Muscle layer of colon (tissue), 2 donors: ENCODE measurements around the gene MRPL42.

ENCODE experiments used
- H3K27ac ChIP-seq: one replicate; pipeline ENCODE4 v1.7.0; 2013; ENCODE audit warnings: low read depth, mild to moderate bottlenecking, low read length, moderate library complexity
- H3K27me3 ChIP-seq, 2 donors: one replicate each; pipeline ENCODE4 v1.7.0; 2013; ENCODE audit warnings: low read length in 2 of 2, mild to moderate bottlenecking in 2 of 2; ENCODE audit not compliant: insufficient read depth in 2 of 2, control insufficient read depth in 1 of 2
- H3K36me3 ChIP-seq: one replicate; pipeline ENCODE4 v1.7.0; 2013; ENCODE audit warnings: mild to moderate bottlenecking, low read length; ENCODE audit not compliant: insufficient read depth
- H3K4me1 ChIP-seq: one replicate; pipeline ENCODE4 v1.7.0; 2013; ENCODE audit warnings: mild to moderate bottlenecking, low read length; ENCODE audit not compliant: insufficient read depth
- H3K4me3 ChIP-seq, 2 donors: one replicate each; pipeline ENCODE4 v1.7.0; 2013; ENCODE audit warnings: low read length in 2 of 2, low read depth in 1 of 2, mild to moderate bottlenecking in 1 of 2, moderate library complexity in 1 of 2
- H3K9ac ChIP-seq: one replicate; pipeline ENCODE4 v1.7.0; 2013; ENCODE audit warnings: low read length
- H3K9me3 ChIP-seq: one replicate; pipeline ENCODE4 v1.7.0; 2013; ENCODE audit warnings: mild to moderate bottlenecking, low read length
- donor health status: abdominal sarcoma.
- donor health status: Adenocarcinoma of cecum.

Gene MRPL42

GRCh38 chr12:93449277-93449676, 18.0 kb upstream of the MRPL42 start:
- no peak overlapping the region for H3K4me3 ChIP-seq
- no peaks in the 10 kb centered on the region for H3K27me3 ChIP-seq
- no peaks in the 10 kb centered on the region for H3K4me1 ChIP-seq
- no peak overlapping the region for H3K9ac ChIP-seq
- H3K27ac ChIP-seq = no peak overlapping the region
- no peaks in the 10 kb centered on the region for H3K9me3 ChIP-seq
- no peaks in the 10 kb centered on the region for H3K36me3 ChIP-seq

- Histone ChIP-seq H3K4me3 (no peak overlapping the region), H3K27ac (no peak overlapping the region), H3K9ac (no peak overlapping the region)
These were observed 15.7 kb upstream of the MRPL42 start for GRCh38 chr12:93451423-93452158.

GRCh38 chr12:93453633-93454032, 13.7 kb upstream of the MRPL42 start:
- Histone ChIP-seq H3K27me3 (no peaks in the 10 kb centered on the region), H3K27ac (no peak overlapping the region), H3K9me3 (no peaks in the 10 kb centered on the region), H3K9ac (no peak overlapping the region), H3K36me3 (no peaks in the 10 kb centered on the region), H3K4me1 (no peaks in the 10 kb centered on the region), H3K4me3 (no peak overlapping the region)

More at GRCh38 chr12:93451423-93452158, 15.7 kb upstream of the MRPL42 start:
- no peaks in the 10 kb centered on the region for H3K36me3 ChIP-seq
- no peaks in the 10 kb centered on the region for H3K4me1 ChIP-seq
- no peaks in the 10 kb centered on the region for H3K9me3 ChIP-seq
- H3K27me3 ChIP-seq = no peaks in the 10 kb centered on the region

- Histone ChIP-seq H3K4me3 (no peak overlapping the region), H3K9ac (no peak overlapping the region), H3K9me3 (no peaks in the 10 kb centered on the region), H3K36me3 (no peaks in the 10 kb centered on the region), H3K4me1 (no peaks in the 10 kb centered on the region), H3K27ac (no peak overlapping the region), H3K27me3 (no peaks in the 10 kb centered on the region)
These were observed 11.2 kb upstream of the MRPL42 start for GRCh38 chr12:93456077-93456476.

GRCh38 chr12:93459097-93459496, 8.2 kb upstream of the MRPL42 start:
- Histone ChIP-seq H3K4me1 (no peaks in the 10 kb centered on the region), H3K9me3 (no peaks in the 10 kb centered on the region), H3K36me3 (no peaks in the 10 kb centered on the region), H3K4me3 (no peak overlapping the region), H3K9ac (no peak overlapping the region), H3K27me3 (no peaks in the 10 kb centered on the region), H3K27ac (no peak overlapping the region)

- no peak overlapping the region for H3K27ac ChIP-seq
- no peaks in the 10 kb centered on the region for H3K4me1 ChIP-seq
- H3K9me3 ChIP-seq = no peaks in the 10 kb centered on the region
- H3K27me3 ChIP-seq = no peaks in the 10 kb centered on the region
- H3K9ac ChIP-seq = no peak overlapping the region
- H3K4me3 ChIP-seq = no peak overlapping the region
- no peaks in the 10 kb centered on the region for H3K36me3 ChIP-seq
These were observed 7.3 kb upstream of the MRPL42 start for GRCh38 chr12:93460003-93460402.

- H3K4me3 ChIP-seq = no peak overlapping the region
- no peaks in the 10 kb centered on the region for H3K9me3 ChIP-seq
- H3K4me1 ChIP-seq = no peaks in the 10 kb centered on the region
- no peaks in the 10 kb centered on the region for H3K27me3 ChIP-seq
- H3K27ac ChIP-seq = no peak overlapping the region
- no peaks in the 10 kb centered on the region for H3K36me3 ChIP-seq
- H3K9ac ChIP-seq = no peak overlapping the region
These were observed 6.4 kb upstream of the MRPL42 start for GRCh38 chr12:93460902-93461301.

- H3K4me3 ChIP-seq = no peak overlapping the region
- H3K9me3 ChIP-seq = no peaks in the 10 kb centered on the region
- no peaks in the 10 kb centered on the region for H3K27me3 ChIP-seq
- H3K27ac ChIP-seq = no peak overlapping the region
- H3K36me3 ChIP-seq = no peaks in the 10 kb centered on the region
- H3K9ac ChIP-seq = no peak overlapping the region
- no peaks in the 10 kb centered on the region for H3K4me1 ChIP-seq
These were observed 5.8 kb upstream of the MRPL42 start for GRCh38 chr12:93461503-93461902.

- Histone ChIP-seq H3K4me3 (no peak overlapping the region), H3K36me3 (no peaks in the 10 kb centered on the region), H3K27ac (no peak overlapping the region), H3K9me3 (no peaks in the 10 kb centered on the region), H3K9ac (no peak overlapping the region), H3K27me3 (no peaks in the 10 kb centered on the region), H3K4me1 (peaks cover 10% of the 10 kb centered on the region)
These were observed 1.5 kb upstream of the MRPL42 start for GRCh38 chr12:93465841-93466240.

GRCh38 chr12:93466625-93467350, 526 bp upstream of the MRPL42 start:
- Histone ChIP-seq H3K27ac (no peak overlapping the region), H3K9me3 (no peaks in the 10 kb centered on the region), H3K9ac (peak overlapping the region; percentile 57), H3K27me3 (no peaks in the 10 kb centered on the region), H3K4me1 (peaks cover 10% of the 10 kb centered on the region), H3K4me3 (peak overlapping the region in 1 of 2 donors; percentile 97), H3K36me3 (no peaks in the 10 kb centered on the region)

- H3K27ac ChIP-seq = peak overlapping the region; percentile 40
- H3K4me3 ChIP-seq = peak overlapping the region; percentile 63 to 97
- no peaks in the 10 kb centered on the region for H3K27me3 ChIP-seq
These were observed 676 bp downstream of the MRPL42 start for GRCh38 chr12:93468008-93468371.

GRCh38 chr12:93469386-93469785, 2.1 kb downstream of the MRPL42 start:
- H3K27me3 ChIP-seq = no peaks in the 10 kb centered on the region
- H3K4me3 ChIP-seq = no peak overlapping the region

More at GRCh38 chr12:93468008-93468371, 676 bp downstream of the MRPL42 start:
- peak overlapping the region; percentile 57 for H3K9ac ChIP-seq
- H3K36me3 ChIP-seq = no peaks in the 10 kb centered on the region
- H3K4me1 ChIP-seq = peaks cover 10% of the 10 kb centered on the region
- no peaks in the 10 kb centered on the region for H3K9me3 ChIP-seq

More at GRCh38 chr12:93469386-93469785, 2.1 kb downstream of the MRPL42 start:
- Histone ChIP-seq H3K9ac (no peak overlapping the region), H3K9me3 (no peaks in the 10 kb centered on the region), H3K36me3 (no peaks in the 10 kb centered on the region), H3K4me1 (peaks cover 10% of the 10 kb centered on the region), H3K27ac (no peak overlapping the region)
